HG02870 (cell line): ENCODE data around the gene FSTL4.
"Not testable (repeated sequence)": the region's sequence is repeated elsewhere in the genome, so short reads cannot be mapped to it uniquely, and the experiment has no call there.

Experiments used
- ATAC-seq: cut with Tn5 transposase; IDR thresholded peaks from one replicate; pipeline ENCODE4 v1.9.1; 2021; ENCODE audit warnings: mild to moderate bottlenecking, moderate library complexity; ENCODE audit not compliant: unreplicated experiment

Gene FSTL4

DNA sequence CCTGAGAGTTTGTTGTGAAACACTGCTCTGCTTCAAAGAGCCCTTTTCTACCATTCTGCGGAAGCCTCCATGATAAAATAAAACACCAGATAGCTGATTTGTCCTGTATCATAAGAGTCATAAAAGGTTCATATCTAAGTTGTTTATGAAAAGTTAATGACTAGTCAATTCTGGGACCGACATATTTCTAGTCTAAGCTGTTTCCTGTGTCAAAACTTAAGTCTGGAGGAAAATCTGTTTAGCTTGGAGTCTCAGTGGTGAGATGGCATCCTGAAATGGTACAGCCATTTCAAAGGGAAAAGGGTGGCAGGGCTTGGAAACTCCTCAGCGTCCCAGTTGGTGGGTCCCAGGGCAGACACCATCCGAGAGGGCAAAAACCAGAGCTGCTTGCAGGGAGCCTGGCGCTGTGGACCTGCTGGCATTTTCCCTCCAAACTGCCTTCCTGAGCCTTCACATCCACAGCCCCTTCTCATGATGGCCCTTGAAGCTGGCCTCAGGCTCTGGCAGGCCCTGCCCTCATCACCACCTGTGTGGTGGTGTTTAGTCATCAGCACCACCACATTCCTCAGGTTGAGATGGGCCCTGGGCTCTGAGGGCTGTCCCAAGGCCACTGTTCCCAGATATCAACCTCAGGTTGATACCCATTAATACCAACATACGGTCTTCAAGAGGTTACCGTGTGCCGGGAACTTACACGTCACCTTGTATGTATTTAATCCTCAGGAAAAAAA, 376.5 kb downstream of the FSTL4 start:
- ATAC-seq: no peak

GRCh38 chr5:133234911-133235310, 377.4 kb downstream of the FSTL4 start:
- ATAC-seq: no peak

GRCh38 chr5:133234273-133234672, 378.1 kb downstream of the FSTL4 start:
- no peak for ATAC-seq

- ATAC-seq: no peak
Observed at GRCh38 chr5:133233616-133234015, 378.7 kb downstream of the FSTL4 start.

- ATAC-seq: no peak
Observed at GRCh38 chr5:133232911-133233310, 379.4 kb downstream of the FSTL4 start.

DNA sequence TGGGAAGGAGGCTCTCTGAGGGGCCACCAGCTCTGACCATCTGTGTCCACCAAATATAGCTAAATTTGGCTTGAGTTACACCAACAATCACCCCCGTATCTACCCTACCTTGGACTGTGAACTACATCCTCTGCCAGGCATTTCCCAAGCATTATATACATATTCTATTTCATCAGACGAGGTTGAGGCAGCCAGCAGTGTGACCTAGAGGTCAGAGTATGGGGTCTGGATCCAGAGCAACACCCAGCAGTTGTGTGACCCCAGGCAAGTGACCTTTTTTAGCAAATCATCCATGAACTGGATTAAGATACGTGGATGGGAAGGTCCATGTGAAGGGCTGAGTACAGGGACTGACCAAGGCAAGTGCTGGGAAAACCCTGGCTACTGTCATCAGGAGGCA, 379.9 kb downstream of the FSTL4 start:
- ATAC-seq: no peak

DNA sequence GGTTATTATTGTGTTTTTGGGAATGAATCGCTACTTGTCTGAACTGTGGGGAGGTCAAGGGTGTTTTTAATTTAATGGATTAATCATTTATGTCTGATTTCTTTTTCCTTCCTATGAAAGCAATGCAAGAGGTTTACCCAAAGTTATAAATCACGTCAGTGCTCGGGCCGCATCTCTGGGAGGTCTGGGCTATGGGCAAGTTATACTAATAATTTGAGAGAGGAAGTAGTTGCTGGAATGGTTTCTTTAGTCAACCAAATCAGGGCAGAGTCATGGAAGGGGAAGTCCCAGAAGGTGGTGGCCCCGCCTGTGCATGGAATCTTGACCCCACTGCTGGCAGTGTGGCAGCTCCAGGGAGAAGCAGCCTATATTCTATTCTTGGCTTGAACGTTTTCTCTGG, 380.3 kb downstream of the FSTL4 start:
- ATAC-seq: no peak

- ATAC-seq: no peak
Observed at GRCh38 chr5:133230823-133231578, 381.3 kb downstream of the FSTL4 start.

DNA sequence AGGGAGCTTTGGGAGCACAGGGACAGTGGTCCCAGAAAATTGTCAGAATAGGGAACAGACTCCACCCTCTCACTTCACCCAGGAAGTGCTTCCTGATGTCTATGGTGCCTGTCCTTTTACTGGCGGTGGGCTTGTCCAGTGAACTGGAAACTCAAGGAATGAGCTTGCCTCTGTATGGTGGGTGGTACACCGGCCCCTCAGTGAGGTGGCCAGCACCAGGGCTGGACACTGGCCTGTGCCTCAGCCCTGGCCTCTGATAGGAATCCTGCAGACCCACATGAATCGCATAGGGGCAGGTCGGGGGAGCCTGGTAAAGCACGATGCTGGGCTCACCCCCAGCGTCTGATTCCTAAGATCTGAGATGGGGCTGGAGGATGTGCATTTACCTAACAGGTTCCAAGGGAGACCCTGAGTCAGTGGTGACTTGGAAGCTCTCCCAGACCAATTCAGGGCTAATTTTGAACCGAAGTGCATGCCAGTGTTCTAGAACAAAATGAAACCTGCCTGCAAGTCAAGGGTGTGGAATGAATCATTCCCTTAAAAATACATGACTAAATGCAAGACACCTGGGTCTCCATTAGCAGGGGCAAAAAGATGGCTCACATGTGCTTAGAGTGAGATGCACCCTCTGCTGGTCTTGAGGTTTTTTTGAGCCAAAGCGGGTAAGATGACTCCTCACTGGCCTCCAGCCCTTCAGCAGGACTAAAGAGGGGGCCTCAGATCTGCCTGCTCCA, 382.2 kb downstream of the FSTL4 start:
- no peak for ATAC-seq

DNA sequence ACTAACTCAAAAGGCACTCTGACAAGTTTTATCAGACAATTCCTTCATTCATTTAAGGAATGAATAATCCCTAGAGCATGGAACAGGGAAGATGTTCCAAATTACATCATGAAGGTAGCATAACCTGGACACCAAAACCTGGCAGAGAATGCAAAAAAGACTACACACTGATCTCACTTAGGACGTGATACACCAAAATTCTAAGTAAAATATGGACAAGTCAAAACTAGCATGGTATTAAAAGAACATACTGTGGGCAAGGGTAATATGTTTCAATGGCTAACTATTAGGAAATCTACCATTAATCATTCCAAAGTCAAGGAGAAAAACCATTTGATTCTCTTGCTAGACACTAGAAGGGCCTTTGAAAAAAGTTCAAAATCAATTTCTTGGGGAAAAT, 384.0 kb downstream of the FSTL4 start:
- ATAC-seq: no peak

DNA sequence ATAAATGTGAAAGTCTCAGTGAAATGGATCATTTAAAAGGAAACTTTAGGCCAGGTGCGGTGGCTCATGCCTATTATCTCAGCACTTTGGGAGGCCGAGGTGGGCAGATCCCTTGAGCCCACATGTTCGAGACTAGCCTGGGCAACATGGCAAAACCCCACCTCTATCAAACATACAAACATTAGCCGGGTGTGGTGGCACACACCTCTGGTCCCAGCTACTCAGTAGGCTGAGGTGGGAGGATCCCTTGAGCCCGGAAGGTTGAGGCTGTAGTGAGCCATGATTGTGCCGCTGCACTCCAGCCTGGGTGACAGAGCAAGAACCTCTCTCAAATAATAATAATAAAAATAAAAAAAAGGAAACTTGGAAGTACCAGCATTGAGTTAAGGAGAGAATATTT, 384.4 kb downstream of the FSTL4 start:
- no peak for ATAC-seq

DNA sequence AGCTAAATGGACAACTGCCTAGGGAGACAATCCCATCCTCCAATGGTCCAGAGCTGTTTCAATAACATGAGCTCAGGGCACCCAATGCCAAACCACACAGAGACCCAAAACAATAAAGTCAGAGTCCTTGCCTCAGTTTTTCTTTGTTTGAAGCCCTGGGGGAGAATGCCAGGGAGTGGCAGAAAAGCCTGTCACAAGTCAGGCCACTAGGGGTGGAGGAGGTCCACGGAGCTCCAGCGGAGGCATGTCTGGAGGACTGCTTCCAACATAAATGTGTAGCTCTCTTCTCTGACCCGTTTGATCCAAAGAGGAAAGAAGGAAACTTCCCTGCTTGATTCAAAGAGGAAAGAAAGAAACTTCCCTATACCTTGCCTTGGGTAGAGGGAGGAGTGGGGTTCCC, 385.3 kb downstream of the FSTL4 start:
- ATAC-seq: no peak

DNA sequence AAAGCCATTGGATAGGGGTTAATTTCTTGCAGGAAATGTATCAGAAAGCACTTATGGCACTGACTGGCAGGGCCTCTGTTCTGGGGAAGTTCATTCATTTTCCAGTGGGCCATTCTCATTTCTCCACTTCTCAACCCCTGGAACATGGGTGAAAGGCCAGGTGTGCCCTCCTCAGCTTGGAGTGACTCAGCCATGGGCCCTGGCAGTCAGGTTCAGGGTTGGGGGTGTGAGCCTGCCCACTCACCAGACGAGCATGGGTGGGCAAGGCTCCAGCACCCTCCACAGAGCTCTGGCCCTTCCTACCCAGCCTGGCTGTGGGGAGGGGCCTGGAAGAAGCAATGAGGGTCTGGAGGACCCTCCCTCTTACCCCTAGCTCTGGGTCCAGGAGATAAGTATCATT, 386.2 kb downstream of the FSTL4 start:
- ATAC-seq: no peak

- ATAC-seq: no peak
Observed at GRCh38 chr5:133225671-133226152, 386.6 kb downstream of the FSTL4 start.

- ATAC-seq: no peak
Observed at GRCh38 chr5:133222979-133223378, 389.4 kb downstream of the FSTL4 start.

GRCh38 chr5:133222521-133222920, 389.8 kb downstream of the FSTL4 start:
- ATAC-seq: no peak

DNA sequence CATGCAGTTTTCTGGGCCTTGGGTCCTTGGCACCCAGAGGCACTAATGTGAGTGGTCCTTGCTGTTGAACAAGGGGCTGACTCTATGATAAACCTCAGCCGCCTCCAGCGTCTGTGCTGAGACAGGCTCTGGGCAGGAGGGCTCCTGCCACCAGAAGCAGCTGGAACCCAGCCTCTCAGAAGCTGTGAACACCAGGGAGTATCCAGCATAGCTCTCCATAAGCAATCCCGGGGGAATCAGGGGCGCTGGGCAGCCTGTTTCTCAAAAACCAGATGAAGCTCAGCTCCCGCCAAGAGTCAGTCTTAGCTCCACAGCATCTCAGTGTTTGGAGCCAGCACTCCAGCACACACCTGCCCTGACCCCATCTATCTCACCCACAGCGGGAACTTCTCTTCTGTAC, 390.3 kb downstream of the FSTL4 start:
- ATAC-seq: no peak

DNA sequence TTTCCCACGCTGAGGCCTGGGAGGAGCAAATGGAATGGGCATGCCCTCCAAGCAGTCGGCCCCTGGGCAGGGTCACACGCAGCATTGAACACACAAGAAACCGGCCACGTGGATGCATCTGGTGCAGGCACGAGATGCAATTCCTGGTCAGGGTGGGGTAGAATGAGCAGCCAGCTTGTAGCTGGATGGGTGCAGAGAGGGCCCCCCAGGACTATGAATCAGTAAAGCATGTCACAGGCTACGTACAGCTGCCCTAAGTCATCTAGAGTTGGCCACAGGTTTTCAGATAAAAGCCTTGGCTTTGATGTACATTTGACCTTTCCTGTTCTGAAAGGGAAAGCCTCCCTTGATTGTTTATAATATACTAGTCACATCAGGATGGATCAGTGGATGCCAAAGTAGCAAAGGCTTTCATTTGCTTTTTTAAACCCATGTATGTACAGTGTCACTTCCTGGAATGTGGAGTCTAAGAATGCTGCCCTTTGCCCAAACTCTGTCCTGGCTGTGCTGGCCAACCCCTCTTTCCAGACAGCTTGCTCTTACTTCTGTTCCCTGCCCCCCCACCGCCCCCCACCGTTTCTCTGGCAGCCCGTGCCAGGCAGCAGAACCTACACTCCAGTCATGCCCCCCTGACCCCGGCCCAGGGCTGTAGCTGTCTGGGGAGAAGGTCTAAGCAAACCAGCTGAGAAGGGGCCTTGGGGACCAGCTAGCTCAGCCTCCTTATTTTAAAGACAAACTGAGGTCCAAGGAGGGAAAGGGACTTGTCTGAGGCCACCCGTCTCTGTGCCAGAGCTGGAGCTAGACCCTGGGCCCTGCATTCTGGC, 391.3 kb downstream of the FSTL4 start:
- ATAC-seq: no peak

DNA sequence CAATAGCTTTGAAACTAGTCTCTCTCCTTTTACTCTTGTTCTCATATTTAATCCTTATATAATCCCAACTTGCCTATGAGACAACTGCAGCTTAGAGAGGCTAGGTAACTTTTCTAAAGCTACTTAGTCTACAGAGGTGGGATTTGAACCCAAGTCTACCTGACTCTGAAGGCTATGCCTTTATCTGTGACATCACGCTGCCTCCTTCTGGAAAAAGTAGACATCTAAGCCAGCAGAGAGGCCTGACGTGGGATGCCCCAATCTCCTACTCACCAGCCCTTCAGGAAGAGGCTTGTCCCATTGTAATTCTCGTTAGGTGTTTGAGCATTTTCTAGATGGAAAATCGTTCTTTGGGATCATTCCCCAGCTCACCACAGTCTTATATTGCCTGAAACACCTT, 393.0 kb downstream of the FSTL4 start:
- no peak for ATAC-seq

DNA sequence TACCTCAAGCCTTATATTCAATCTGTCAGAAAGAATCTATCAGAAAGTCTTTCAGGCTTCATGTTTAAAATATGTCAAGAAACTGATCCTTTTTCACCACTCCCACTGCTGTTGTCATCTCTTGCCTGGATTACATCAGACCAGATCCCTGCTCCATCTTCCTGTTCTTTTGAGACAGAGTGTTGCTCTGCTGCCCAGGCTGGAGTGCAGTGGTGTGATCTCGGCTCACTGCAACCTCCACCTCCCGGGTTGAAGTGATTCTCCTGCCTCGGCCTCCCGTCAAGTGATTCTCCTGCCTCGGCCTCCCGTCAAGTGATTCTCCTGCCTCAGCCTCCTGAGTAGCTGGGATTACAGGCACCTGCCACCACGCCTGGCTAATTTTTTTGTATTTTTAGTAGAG, 396.2 kb downstream of the FSTL4 start:
- not testable (repeated sequence) for ATAC-seq
